HG02840 (cell line): ENCODE measurements around the gene SEL1L2.

Source experiments
- ATAC-seq: cut with Tn5 transposase; IDR thresholded peaks from one replicate; pipeline ENCODE4 v1.9.1; 2021; ENCODE audit warnings: mild to moderate bottlenecking, moderate library complexity, moderate number of reproducible peaks; ENCODE audit not compliant: unreplicated experiment, low FRiP score

The SEL1L2 gene

DNA sequence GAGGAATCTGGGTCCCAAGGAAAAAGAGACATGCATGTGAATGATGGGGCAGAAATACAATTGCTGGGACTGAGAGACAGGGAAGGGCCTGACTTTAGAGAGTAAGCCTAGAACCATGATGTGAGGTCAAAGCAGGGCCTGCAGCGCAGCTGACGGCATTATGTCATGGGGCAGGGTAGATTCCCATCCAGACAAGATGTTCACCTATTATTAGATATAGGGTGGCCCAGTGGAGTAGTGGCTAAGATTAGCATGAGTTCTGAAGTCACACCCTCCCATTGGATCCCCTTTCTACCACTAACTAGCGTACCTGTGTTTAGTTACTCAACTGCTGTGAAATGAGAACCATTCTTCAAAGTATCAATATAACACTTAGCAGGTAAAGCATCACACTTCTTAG is 166.0 kb downstream of the SEL1L2 start:
- no peak for ATAC-seq

GRCh38 chr20:13822459-13822858 is 168.0 kb downstream of the SEL1L2 start:
- ATAC-seq: no peak

GRCh38 chr20:13821876-13822275 is 168.5 kb downstream of the SEL1L2 start:
- no peak for ATAC-seq

DNA sequence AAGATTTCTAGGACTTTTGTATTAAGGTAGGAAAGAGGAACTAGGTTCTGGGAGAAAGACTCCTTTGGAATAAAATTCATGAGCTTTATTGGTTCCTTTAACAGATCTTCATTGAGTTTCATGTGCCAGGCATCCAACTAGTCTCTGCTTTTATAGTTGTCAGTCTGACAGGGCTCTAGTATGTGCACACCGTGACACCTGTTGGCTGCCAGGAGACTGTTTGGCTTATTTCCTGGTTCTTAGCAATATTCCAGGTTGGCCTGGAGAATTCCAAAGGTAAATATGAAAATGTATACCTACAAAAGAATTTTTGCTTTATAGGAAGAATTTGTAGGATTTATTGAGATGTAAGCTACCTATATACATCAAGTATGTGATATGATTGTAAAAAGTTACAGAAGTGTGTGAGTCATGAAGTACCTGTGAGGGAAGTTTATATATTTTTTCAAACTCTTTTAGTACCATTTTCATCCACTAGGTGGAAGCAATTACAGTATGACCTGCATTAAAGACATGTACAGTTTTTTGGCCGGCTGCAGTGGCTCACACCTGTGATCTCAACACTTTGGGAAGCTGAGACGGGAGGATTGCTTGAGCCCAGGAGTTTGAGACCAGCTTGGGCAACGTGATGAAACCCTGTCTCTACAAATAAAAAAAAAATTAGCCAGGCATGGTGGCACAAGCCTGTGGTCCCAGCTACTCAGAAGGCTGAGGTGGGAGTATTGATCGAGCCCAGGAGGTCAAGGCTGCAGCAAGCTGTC is 170.3 kb downstream of the SEL1L2 start:
- ATAC-seq: peak; percentile 77

DNA sequence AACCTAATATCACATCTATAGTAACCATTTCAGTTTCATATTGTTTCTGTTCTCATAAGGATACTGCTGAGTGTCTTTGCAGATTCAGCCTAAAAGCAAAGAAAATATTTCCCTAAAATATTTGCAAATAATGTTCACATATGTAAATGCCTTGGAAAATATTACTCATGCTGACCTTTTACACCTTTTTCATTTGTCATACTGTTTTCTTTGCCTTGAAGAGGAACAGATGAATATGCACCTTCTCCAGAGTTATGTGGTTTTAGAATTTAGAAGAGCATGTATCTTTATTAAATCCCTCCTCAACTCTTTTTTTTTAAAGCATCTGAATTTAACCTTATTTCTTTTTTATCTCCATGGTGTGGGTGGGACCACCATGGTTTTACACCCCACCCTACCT is 173.1 kb downstream of the SEL1L2 start:
- no peak for ATAC-seq

- ATAC-seq: no peak
Observed at GRCh38 chr20:13816757-13817156, 173.7 kb downstream of the SEL1L2 start.

- no peak for ATAC-seq
Observed at GRCh38 chr20:13814672-13815071, 175.7 kb downstream of the SEL1L2 start.

DNA sequence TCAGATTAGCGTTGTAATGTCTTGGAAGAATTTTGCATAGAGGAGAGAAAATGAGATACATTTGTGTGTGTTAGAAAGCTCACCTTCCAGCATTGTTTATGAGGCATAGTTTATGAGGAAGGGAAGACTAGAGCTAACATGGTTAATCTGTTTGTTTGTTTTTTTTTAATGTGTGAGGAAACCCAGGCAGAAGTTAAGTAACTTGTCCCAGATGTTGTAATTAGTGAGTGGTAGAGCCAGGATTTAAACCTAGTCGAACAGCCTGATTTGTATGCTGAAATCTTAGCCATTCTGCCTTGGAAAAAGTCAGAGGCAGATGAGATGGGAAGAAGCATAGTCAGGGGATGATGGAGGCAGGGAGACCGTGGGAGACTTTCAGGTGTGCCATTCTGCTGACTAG is 176.5 kb downstream of the SEL1L2 start:
- no peak for ATAC-seq

GRCh38 chr20:13810446-13810845 is 180.0 kb downstream of the SEL1L2 start:
- ATAC-seq: no peak

GRCh38 chr20:13809855-13810254 is 180.6 kb downstream of the SEL1L2 start:
- no peak for ATAC-seq

DNA sequence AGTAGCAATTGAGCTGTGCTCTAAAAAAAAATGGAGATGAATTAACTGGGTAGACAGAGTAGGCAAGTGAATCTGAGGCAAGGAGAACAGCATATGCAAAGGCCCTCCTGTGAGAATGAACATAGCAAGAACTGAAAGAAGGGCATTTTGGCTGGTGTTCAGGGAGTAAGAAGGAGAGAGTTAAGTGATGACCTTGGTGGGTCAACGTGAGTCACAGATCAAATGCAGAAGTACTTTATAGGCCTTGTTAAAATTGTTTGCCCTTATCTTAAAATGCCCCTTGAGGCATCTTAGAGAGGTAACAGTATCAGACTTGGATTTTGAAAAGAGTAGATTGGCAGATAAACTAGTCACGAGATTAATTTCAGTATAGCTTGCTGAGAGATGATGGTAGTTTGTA is 181.0 kb downstream of the SEL1L2 start:
- ATAC-seq: no peak

DNA sequence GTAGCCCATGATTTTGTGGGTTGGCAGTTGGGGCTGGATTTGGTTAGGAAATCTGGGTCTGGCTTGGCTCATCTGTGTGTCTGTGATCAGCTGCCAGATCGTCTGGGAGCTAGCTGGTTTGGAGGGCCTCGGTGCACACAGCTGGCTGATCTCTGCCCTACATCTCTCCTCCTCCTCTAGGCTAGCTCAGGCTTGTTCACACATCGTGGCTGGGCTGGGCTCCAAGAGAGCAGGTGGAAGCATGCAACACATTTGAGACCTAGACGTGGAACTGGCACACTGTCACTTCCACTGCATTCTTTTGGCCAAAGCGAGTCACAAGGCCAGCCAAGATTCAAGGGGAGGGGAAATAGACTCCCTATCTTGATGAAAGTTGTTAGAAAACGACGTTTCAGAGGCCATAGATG is 189.7 kb downstream of the SEL1L2 start:
- ATAC-seq: no peak

DNA sequence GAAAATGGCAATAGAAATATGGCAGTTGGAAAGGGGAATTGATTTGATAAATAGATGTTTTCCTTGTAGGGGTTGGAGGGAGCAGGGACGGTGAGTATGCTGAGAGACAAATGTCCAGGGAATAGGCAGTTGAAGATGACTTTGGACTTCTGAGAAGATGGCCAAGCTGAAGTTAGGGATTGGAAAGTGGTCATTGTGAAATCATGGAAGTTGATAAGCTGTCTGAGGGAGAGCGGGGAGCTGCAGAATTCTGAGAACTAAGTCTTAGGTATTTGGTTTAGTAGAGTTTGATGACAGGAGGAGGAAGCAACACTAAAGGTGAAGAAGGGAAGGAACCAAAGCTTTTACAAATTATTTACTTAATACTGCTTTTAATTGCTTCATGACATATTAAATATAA is 190.4 kb downstream of the SEL1L2 start:
- no peak for ATAC-seq
